Vagina (tissue), 2 donors: Measurements from ENCODE around the gene CARS2.

Source experiments
- CTCF ChIP-seq, 3 experiments: fragments of 450-650 bp in 2 of 3; fragments of 200-600 bp in 1 of 3; sonication (generic) in 1 of 3; IDR thresholded peaks; one replicate each; pipeline ENCODE4 v1.5.1; 2017 to 2019; ENCODE audit warnings: antibody characterized with exemption in 3 of 3, mild to moderate bottlenecking in 2 of 3, moderate library complexity in 2 of 3
- POLR2A ChIP-seq, 2 donors: fragments of 450-650 bp; IDR thresholded peaks; one replicate each; pipeline ENCODE4 v1.6.1; 2017; ENCODE audit warnings: antibody characterized with exemption in 2 of 2, mild to moderate bottlenecking in 2 of 2, moderate library complexity in 2 of 2

GRCh38 chr13:110628477-110628793, 77.5 kb downstream of the CARS2 start:
- no peak for TF ChIP-seq POLR2A (IDR thresholded peaks at IDR 0.05)
- no peak for TF ChIP-seq CTCF (IDR thresholded peaks at IDR 0.05)
